HG03575 (cell line): ENCODE data around the gene CRMP1.

Experiments
- ATAC-seq: cut with Tn5 transposase; IDR thresholded peaks from one replicate; pipeline ENCODE4 v1.9.1; 2021; ENCODE audit not compliant: unreplicated experiment, insufficient number of reproducible peaks, low FRiP score; ENCODE audit errors: extremely low read depth

The CRMP1 gene

DNA sequence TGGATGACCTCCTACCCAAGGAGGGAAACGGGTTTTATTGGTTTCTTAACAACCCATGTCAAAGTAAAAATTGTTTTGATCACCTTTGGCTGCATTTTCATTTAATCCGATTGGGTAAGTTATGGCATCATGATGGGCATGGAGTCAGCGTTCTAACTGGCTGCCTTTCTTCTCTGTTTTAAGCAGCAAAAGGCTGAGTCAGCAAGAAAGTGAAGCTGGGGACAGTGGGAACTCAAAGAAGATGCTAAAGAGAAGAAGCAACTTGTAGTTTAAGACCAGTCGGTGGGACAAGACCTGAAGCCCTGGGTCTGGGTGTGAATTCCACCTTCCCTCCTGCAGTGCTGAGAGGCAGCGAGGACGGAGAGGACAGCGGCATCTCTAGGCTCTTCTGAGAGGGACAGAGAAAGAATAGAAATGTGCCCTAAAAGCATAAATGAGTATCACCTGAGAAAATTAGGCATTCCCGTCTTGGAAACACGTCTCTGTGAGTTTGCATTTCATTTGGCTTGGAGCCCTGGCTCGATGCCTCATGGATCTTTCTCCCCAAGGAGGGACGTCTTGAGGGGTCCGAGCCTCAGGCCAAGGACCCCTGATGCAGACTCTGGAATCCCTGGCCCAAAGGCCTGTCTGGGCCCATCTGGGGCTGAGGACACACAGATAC, 82.0 kb downstream of the CRMP1 start:
- ATAC-seq = no peak

GRCh38 chr4:5810151-5810550, 82.7 kb downstream of the CRMP1 start:
- ATAC-seq = no peak

GRCh38 chr4:5809216-5809776, 83.6 kb downstream of the CRMP1 start:
- ATAC-seq = no peak

DNA sequence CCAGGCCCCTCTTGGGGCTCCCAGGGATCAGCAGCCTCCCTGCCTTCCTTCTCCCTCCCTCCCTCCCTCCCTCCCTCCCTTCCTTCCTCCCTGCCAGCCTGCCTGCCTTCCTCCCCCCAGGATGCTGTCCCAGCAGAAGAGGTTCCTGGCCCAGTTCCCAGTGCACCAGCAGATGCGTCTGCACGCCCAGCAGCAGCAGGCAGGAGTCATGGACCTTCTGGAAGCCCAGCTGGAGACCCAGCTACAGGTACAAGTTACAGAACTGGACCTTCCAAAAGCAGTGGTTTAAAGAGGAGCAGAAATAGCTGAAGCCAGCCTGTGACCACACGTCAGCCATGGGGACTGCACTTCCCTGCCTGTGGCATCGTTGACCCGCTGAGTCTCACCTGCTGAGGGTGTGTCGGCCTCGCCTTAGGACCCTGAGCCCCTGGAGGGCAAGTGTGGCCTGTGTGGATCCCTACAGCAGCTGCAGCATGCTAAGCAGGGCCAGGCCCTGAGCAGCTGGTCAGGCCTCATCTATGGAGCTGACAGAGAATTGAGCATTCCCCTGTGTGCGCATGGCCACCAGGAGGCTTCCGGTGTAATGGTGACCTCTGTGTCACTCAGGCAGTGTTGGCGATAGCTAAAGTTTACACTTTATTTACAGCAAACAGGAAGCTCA, 84.7 kb downstream of the CRMP1 start:
- no peak for ATAC-seq

GRCh38 chr4:5805270-5805669, 87.6 kb downstream of the CRMP1 start:
- no peak for ATAC-seq

- no peak for ATAC-seq
Measured at GRCh38 chr4:5804656-5805055, 88.2 kb downstream of the CRMP1 start.

DNA sequence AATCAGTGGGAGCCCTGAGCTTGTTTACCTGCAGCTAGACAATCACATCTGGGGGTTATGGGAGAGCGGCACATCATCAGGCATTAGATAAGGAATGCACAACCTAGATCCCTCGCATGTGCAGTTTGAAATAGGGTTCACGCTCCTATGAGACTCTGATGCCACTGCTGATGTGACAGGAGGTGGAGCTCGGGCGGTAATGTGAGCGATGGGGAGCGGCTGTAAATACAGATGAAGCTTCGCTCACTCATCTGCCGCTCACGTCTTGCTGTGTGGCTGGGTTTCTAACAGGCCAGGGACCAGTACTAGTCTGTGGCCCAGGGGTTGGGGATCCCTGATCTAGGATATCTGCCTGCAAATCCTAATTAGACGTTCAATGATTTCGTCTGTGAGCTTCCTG, 90.3 kb downstream of the CRMP1 start:
- ATAC-seq = no peak

DNA sequence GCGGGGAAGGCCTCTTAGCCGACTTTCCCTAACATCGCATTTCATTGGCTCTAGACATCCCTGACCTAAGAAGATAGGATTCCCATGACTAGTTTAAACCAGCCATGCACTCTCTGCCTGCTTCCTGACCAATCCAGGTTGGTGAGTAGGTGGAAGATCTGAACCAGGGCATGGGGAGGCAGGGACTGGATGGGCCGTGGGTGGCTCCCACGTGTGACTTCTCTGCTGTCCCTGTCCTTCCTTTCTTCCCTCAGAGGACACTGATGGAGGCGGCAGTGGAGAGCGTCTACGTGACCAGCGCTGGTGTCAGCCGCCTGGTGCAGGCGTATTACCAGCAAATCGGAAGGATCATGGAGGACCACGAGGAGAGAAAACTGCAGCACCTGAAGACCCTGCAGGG, 91.2 kb downstream of the CRMP1 start:
- no peak for ATAC-seq

DNA sequence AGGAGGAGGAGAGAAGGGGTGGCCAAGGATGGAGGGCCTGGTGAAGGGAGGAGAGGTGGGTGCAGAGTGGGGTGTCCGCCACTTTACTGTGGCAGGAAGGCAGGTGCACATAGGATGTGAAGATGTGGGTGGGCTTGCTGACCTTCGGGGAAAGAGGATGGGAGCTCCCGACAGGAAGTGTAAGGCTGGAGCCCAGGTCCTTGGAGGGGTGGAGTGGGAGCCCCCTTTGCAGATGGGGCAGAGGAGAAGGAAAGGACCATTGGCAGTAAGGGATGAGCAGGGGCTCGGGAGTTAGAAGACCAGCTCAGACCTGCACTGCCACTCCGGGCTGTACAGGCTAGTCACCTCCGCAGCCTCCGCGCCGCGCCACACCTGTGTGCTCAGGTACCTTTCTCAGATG, 92.4 kb downstream of the CRMP1 start:
- no peak for ATAC-seq

DNA sequence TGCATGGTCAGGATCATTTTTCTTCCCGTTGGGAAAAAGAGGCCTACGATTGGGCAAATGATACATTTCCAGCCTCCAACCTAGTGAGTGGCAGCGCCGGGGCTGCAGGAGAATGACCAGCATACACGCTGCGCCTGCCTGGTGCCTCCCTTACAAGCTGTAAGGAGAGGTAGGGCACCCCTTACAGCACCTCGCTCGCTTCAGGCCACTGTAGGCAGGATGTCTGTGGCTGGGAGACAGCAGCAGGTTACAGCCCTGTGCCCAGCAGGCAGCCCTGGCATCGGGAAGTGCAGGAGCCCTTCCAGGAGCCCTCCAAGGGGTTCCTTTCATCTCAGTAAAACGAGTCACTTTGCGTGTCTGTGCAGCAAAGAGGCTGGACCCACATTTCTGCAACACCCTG, 93.5 kb downstream of the CRMP1 start:
- ATAC-seq = no peak

- no peak for ATAC-seq
Measured at GRCh38 chr4:5798946-5799345, 93.9 kb downstream of the CRMP1 start.

DNA sequence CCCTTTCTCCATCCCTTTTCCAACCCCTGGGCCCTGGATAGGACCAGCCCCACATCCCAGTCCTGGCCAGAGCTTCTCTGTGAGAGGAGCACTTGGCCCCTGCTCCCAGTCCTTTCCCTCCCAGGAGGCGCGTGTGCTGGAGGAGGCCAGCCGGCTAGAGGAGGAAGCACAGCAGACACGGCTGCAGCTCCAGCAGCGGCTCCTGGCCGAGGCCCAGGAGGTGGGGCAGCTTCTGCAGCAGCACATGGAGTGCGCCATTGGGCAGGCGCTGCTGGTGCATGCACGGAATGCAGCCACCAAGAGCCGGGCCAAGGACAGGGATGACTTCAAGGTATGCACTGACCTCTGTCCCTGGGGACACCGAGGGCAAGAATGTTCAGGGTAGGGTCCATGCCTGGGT, 94.4 kb downstream of the CRMP1 start:
- no peak for ATAC-seq

- ATAC-seq = no peak
Measured at GRCh38 chr4:5797866-5798265, 95.0 kb downstream of the CRMP1 start.

DNA sequence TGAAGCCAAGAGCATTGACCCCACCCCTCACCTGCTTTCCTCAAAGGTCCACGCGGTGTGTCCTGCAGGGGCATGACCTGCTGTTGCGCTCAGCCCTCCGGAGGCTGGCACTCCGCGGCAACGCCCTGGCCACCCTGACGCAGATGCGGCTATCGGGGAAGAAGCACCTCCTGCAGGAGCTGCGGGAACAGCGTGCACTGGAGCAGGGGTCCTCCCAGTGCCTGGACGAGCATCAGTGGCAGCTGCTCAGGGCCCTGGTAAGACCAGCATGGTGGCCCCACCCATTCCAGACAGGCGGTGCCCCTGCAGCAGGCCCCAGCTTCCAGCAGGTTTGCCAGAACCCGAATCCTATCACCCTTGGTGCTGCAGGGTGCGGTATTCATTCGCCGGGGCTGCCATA, 95.9 kb downstream of the CRMP1 start:
- no peak for ATAC-seq

DNA sequence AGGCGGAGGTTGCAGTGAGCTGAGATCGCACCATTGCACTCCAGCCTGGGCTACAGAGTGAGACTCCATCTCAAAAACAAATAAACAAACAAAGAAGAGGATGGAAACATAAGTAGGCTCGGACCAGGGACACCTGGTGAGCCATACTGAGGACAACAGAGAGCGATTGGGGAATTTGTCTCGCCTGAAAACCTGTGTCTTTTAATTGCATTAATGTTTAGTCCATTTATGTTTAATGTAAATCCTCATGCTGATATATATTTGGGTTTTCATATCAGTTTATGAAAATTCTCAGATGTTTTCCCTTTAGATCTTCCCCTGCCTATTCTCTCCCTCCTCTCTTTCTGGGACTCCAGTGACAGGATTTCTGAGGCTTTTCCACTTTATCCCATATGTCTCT, 97.3 kb downstream of the CRMP1 start:
- ATAC-seq = no peak

- no peak for ATAC-seq
Measured at GRCh38 chr4:5793514-5793913, 99.4 kb downstream of the CRMP1 start.

- ATAC-seq = no peak
Measured at GRCh38 chr4:5791654-5792053, 101.2 kb downstream of the CRMP1 start.

DNA sequence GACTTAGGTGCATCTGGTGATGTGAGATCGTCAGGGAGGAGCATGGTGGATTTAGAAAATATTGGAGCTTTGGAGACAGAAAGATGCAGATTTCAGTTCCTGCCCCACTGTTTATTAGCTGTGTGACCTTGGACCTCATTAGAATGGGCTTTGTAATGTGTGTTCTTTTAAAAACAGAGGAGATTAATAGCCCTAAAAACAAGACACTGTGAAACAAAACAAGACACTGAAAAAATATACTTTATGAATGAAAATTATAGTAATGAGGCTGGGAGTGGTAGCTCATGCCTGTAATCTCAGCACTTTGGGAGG, 102.4 kb downstream of the CRMP1 start:
- ATAC-seq = no peak

GRCh38 chr4:5789141-5789540, 103.7 kb downstream of the CRMP1 start:
- ATAC-seq = no peak

DNA sequence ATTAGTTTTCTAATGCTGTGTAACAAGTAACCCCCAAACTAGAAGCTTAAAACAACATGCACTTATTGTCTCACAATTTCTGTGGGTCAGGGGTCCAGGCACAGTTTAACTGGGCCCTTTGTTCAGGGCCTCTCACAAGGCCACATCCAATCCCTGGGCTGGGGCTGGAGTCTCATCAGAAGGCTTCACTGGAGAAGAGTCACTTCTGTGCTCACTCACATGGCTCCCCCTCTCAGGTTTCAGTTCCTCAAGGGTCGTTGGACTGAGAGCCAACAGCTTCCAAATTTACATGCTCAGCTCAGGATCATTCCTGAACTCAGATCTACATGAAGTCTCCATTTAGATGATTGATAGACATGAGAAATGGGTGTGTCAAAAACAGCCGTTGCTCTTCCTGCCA, 104.7 kb downstream of the CRMP1 start:
- ATAC-seq = no peak

DNA sequence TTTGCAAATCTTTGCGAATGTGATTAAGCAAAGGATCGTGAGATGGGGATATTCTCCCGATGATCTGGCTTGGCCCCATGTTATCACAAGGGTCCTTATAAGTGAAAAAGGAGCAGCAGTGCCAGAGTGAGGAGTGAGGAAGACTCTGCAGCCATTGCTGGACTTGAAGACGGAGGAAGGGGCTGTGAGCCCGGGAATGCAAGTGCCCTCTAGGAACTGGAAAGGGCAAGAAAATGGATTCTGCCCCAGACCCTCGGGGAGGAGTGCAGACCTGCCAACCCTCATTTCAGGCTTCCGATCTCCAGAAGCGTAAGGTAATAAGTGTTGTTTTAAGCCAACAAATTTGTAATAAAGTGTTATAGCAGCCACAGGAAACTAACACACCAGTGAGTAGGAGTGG, 105.6 kb downstream of the CRMP1 start:
- ATAC-seq = no peak
